ENCODE results near the gene MEIS1.

Gene MEIS1

GRCh38 chr2:66541646-66542045, 106.7 kb downstream of the MEIS1 start:
- no peak for DNase-seq

GRCh38 chr2:66543257-66543767, 108.4 kb downstream of the MEIS1 start:
- no peak for DNase-seq

- DNase-seq = no peak
Observed at GRCh38 chr2:66544258-66544657, 109.3 kb downstream of the MEIS1 start.

- no peak for DNase-seq
Observed at GRCh38 chr2:66545258-66545657, 110.3 kb downstream of the MEIS1 start.

GRCh38 chr2:66547118-66547517, 112.2 kb downstream of the MEIS1 start:
- DNase-seq = no peak

GRCh38 chr2:66547887-66548286, 113.0 kb downstream of the MEIS1 start:
- peak; percentile 39 for DNase-seq

- DNase-seq = no peak
Observed at GRCh38 chr2:66548422-66548821, 113.5 kb downstream of the MEIS1 start.

- DNase-seq = no peak
Observed at GRCh38 chr2:66550826-66551225, 115.9 kb downstream of the MEIS1 start.

GRCh38 chr2:66553370-66553769, 118.4 kb downstream of the MEIS1 start:
- DNase-seq = peak; percentile 55

GRCh38 chr2:66555091-66555490, 120.2 kb downstream of the MEIS1 start:
- DNase-seq = no peak

GRCh38 chr2:66555501-66556324, 120.8 kb downstream of the MEIS1 start:
- DNase-seq = no peak

GRCh38 chr2:66559672-66560071, 124.7 kb downstream of the MEIS1 start:
- no peak for DNase-seq

- DNase-seq = no peak
Observed at GRCh38 chr2:66560683-66561082, 125.8 kb downstream of the MEIS1 start.

GRCh38 chr2:66561645-66562303, 126.8 kb downstream of the MEIS1 start:
- DNase-seq = no peak

GRCh38 chr2:66562304-66562685, 127.4 kb downstream of the MEIS1 start:
- DNase-seq = no peak

- no peak for DNase-seq
Observed at GRCh38 chr2:66563473-66563872, 128.5 kb downstream of the MEIS1 start.

GRCh38 chr2:66565291-66565690, 130.4 kb downstream of the MEIS1 start:
- peak; percentile 28 for DNase-seq

GRCh38 chr2:66566726-66567399, 131.9 kb downstream of the MEIS1 start:
- DNase-seq = no peak

GRCh38 chr2:66567729-66568128, 132.8 kb downstream of the MEIS1 start:
- DNase-seq = no peak

GRCh38 chr2:66568650-66569300, 133.8 kb downstream of the MEIS1 start:
- no peak for DNase-seq

GRCh38 chr2:66569321-66569851, 134.5 kb downstream of the MEIS1 start:
- peak; percentile 20 for DNase-seq

- DNase-seq = no peak
Observed at GRCh38 chr2:66569974-66570373, 135.0 kb downstream of the MEIS1 start.

- no peak for DNase-seq
Observed at GRCh38 chr2:66570471-66570870, 135.5 kb downstream of the MEIS1 start.

Data from DMS79 treated with DMSO at 0.1 percent for 48 hours (cell line).